Ramos (cell line): ENCODE data around the gene ORC3.
"Not testable (repeated sequence)": the region's sequence is repeated elsewhere in the genome, so short reads cannot be mapped to it uniquely, and the experiment has no call there.

ENCODE experiments used
- in situ Hi-C: fragments of 300-500 bp; cut with MboI; formaldehyde crosslinking; loops from one replicate; pipeline ENCODE4 v1.14.3; 2022; ENCODE audit warnings: low sequenced_read_pairs; ENCODE audit not compliant: unreplicated experiment

Gene ORC3

DNA sequence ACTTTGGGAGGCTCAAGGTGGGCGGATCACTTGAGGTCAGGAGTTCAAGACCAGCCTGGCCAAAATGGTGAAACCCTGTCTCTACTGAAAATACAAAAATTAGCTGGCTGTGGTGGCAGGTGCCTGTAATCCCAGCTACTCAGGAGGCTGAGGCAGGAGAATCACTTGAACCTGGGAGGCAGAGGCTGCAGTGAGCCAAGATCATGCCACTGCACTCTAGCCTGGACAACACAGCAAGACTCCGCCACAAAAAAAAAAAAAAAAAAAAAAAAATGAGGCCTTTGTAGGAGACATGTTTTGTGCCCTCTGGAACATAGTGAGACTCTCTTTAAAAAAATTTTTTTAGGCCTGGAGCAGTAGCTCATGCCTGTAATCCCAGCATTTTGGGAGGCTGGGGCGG lies 122.8 kb downstream of the ORC3 start:
- in situ Hi-C loops: not testable (repeated sequence)

GRCh38 chr6:87714093-87714842 lies 124.3 kb downstream of the ORC3 start:
- in situ Hi-C loops: no loop called here
